ENCODE measurements around the gene C4orf50.
"Not testable (repeated sequence)": the region's sequence is repeated elsewhere in the genome, so short reads cannot be mapped to it uniquely, and the experiment has no call there.

The C4orf50 gene

GRCh38 chr4:5993876-5994811 is 24.1 kb downstream of the C4orf50 start:
- Mint-ChIP-seq H3K4me1 (peaks cover 16% of the 10 kb centered on the region), H3K36me3 (no peaks in the 10 kb centered on the region), H3K4me3 (no peak overlapping the region), H3K9me3 (no peaks in the 10 kb centered on the region), H3K27ac (no peak overlapping the region)
- DNase-seq (ENCODE audit: low spot score in 2 of 2) (no peak), ATAC-seq (no peak)

GRCh38 chr4:5993346-5993745 is 24.9 kb downstream of the C4orf50 start:
- H3K4me3 Mint-ChIP-seq; DNase-seq (ENCODE audit: low spot score in 2 of 2); H3K36me3 Mint-ChIP-seq; ATAC-seq; H3K27ac Mint-ChIP-seq; H3K9me3 Mint-ChIP-seq: not testable (repeated sequence)
- H3K4me1 Mint-ChIP-seq, result peaks cover 16% of the 10 kb centered on the region

- H3K9me3 Mint-ChIP-seq, result no peaks in the 10 kb centered on the region
- no peak for DNase-seq (ENCODE audit: low spot score in 2 of 2)
- H3K4me3 Mint-ChIP-seq, result no peak overlapping the region
- no peaks in the 10 kb centered on the region for H3K36me3 Mint-ChIP-seq
- no peak overlapping the region for H3K27ac Mint-ChIP-seq
- H3K4me1 Mint-ChIP-seq, result peaks cover 16% of the 10 kb centered on the region
- ATAC-seq, result no peak
These were observed 25.4 kb downstream of the C4orf50 start for GRCh38 chr4:5992828-5993321.

GRCh38 chr4:5992171-5992827 is 25.9 kb downstream of the C4orf50 start:
- peaks cover 16% of the 10 kb centered on the region for H3K4me1 Mint-ChIP-seq
- H3K36me3 Mint-ChIP-seq, result no peaks in the 10 kb centered on the region
- no peak overlapping the region for H3K4me3 Mint-ChIP-seq
- no peak overlapping the region for H3K27ac Mint-ChIP-seq
- no peaks in the 10 kb centered on the region for H3K9me3 Mint-ChIP-seq
- DNase-seq (ENCODE audit: low spot score in 2 of 2) (no peak), ATAC-seq (no peak)

- Mint-ChIP-seq H3K27ac (no peak overlapping the region), H3K4me3 (no peak overlapping the region), H3K9me3 (no peaks in the 10 kb centered on the region), H3K4me1 (peaks cover 13% of the 10 kb centered on the region), H3K36me3 (no peaks in the 10 kb centered on the region)
- ATAC-seq (no peak), DNase-seq (ENCODE audit: low spot score in 2 of 2) (no peak)
These were observed 26.8 kb downstream of the C4orf50 start for GRCh38 chr4:5991405-5991804.

- Mint-ChIP-seq H3K4me1 (peaks cover 5% of the 10 kb centered on the region), H3K27ac (no peak overlapping the region), H3K9me3 (no peaks in the 10 kb centered on the region), H3K36me3 (no peaks in the 10 kb centered on the region), H3K4me3 (no peak overlapping the region)
- DNase-seq (ENCODE audit: low spot score in 2 of 2) (no peak), ATAC-seq (no peak)
These were observed 27.6 kb downstream of the C4orf50 start for GRCh38 chr4:5990446-5991160.

- no peak overlapping the region for H3K4me3 Mint-ChIP-seq
- H3K36me3 Mint-ChIP-seq, result no peaks in the 10 kb centered on the region
- H3K27ac Mint-ChIP-seq, result no peak overlapping the region
- H3K9me3 Mint-ChIP-seq, result peaks cover 7% of the 10 kb centered on the region
- H3K4me1 Mint-ChIP-seq, result no peaks in the 10 kb centered on the region
- no peak for DNase-seq (ENCODE audit: low spot score in 2 of 2)
- ATAC-seq, result no peak
These were observed 28.7 kb downstream of the C4orf50 start for GRCh38 chr4:5989236-5990225.

GRCh38 chr4:5988086-5988845 is 30.0 kb downstream of the C4orf50 start:
- peaks cover 18% of the 10 kb centered on the region for H3K9me3 Mint-ChIP-seq
- no peaks in the 10 kb centered on the region for H3K36me3 Mint-ChIP-seq
- H3K4me1 Mint-ChIP-seq, result no peaks in the 10 kb centered on the region
- DNase-seq (ENCODE audit: low spot score in 2 of 2) (no peak), ATAC-seq (peak; percentile 53)
- no peak overlapping the region for H3K4me3 Mint-ChIP-seq
- no peak overlapping the region for H3K27ac Mint-ChIP-seq

- Mint-ChIP-seq H3K9me3 (peaks cover 19% of the 10 kb centered on the region), H3K27ac (no peak overlapping the region), H3K36me3 (no peaks in the 10 kb centered on the region), H3K4me3 (no peak overlapping the region), H3K4me1 (no peaks in the 10 kb centered on the region)
- DNase-seq (ENCODE audit: low spot score in 2 of 2) (no peak), ATAC-seq (no peak)
These were observed 33.4 kb downstream of the C4orf50 start for GRCh38 chr4:5984843-5985242.

- Mint-ChIP-seq H3K4me3 (no peak overlapping the region), H3K27ac (no peak overlapping the region), H3K9me3 (peaks cover 19% of the 10 kb centered on the region), H3K4me1 (no peaks in the 10 kb centered on the region), H3K36me3 (no peaks in the 10 kb centered on the region)
- DNase-seq (ENCODE audit: low spot score in 2 of 2) (no peak), ATAC-seq (no peak)
These were observed 35.9 kb downstream of the C4orf50 start for GRCh38 chr4:5982156-5982973.

GRCh38 chr4:5980436-5981155 is 37.6 kb downstream of the C4orf50 start:
- Mint-ChIP-seq H3K9me3 (peaks cover 19% of the 10 kb centered on the region), H3K27ac (no peak overlapping the region), H3K36me3 (no peaks in the 10 kb centered on the region), H3K4me1 (no peaks in the 10 kb centered on the region), H3K4me3 (no peak overlapping the region)
- DNase-seq (ENCODE audit: low spot score in 2 of 2) (no peak), ATAC-seq (no peak)

GRCh38 chr4:5979981-5980380 is 38.2 kb downstream of the C4orf50 start:
- DNase-seq (ENCODE audit: low spot score in 2 of 2) (no peak), ATAC-seq (no peak)
- H3K27ac Mint-ChIP-seq, result no peak overlapping the region
- no peak overlapping the region for H3K4me3 Mint-ChIP-seq
- H3K4me1 Mint-ChIP-seq, result no peaks in the 10 kb centered on the region
- H3K9me3 Mint-ChIP-seq, result peaks cover 17% of the 10 kb centered on the region
- no peaks in the 10 kb centered on the region for H3K36me3 Mint-ChIP-seq

GRCh38 chr4:5976921-5977320 is 41.3 kb downstream of the C4orf50 start:
- Mint-ChIP-seq H3K4me1 (no peaks in the 10 kb centered on the region), H3K36me3 (no peaks in the 10 kb centered on the region), H3K9me3 (no peaks in the 10 kb centered on the region), H3K4me3 (no peak overlapping the region), H3K27ac (no peak overlapping the region)
- DNase-seq (ENCODE audit: low spot score in 2 of 2) (no peak), ATAC-seq (no peak)

Measured in stimulated activated effector memory CD8-positive, alpha-beta T cell treated with anti-CD3 and anti-CD28 coated beads, Interleukin-12 subunit alpha, Interleukin-12 subunit beta, amount 100 ng/mL, for 72 hours (primary cell).